ENCODE measurements around the gene ACAA1.

ACAA1 gene

GRCh38 chr3:38119821-38120692, 16.9 kb downstream of the ACAA1 start:
- no peak for FAIRE-seq
- DNase-seq (ENCODE audit: low spot score): no peak

DNA sequence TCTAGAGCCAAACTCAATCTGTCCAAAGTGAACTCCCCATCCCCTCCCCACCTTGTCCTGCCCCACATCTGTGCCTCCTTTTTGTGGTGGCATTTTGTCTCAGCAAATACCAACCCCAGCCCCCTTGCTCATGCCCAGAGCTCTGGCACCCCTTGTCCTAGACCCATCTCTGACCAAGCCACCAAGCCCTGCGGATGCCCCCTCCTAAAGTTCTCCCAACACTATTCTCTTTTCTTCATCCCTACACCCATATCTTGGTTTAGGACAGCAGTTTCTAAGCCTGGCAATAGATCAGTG, 17.7 kb downstream of the ACAA1 start:
- FAIRE-seq: no peak
- DNase-seq (ENCODE audit: low spot score): no peak

- FAIRE-seq (no peak), DNase-seq (ENCODE audit: low spot score) (no peak)
Measured at GRCh38 chr3:38118421-38119247, 18.3 kb downstream of the ACAA1 start.

- FAIRE-seq (no peak), DNase-seq (ENCODE audit: low spot score) (no peak)
Measured at GRCh38 chr3:38117748-38118420, 19.0 kb downstream of the ACAA1 start.

GRCh38 chr3:38117163-38117716, 19.7 kb downstream of the ACAA1 start:
- no peak for DNase-seq (ENCODE audit: low spot score)
- FAIRE-seq: no peak

DNA sequence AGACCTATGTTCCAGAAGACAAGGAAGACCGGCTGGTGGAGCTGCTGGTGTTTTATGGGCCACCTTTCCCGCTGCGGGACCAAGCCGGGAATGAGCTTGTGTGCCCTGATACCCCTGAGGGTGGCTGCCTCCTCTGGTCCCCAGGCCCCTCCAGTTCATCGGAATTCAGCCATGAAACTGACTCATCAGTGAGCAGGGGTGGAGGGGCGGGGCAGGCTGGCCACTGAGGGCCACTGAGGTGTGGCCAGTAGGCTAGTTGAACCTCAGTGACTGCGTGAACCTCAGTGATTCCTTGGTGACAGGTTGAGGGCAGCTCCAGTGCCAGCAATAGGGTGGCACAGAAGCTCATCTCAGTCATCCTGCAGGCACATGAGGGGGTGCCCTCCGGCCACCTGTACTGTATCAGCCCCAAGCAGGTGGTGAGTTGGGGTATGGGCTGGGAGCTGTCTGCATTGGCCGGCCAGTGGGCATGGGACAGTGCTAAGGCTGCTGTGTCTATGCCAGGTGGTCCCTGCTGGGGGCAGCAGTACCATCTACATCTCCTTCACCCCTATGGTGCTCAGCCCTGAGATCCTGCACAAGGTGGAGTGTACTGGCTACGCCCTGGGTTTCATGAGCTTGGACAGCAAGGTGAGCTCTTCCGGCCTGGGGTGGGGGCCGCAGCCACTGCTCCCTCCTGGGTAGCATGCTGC, 20.3 kb downstream of the ACAA1 start:
- no peak for FAIRE-seq
- DNase-seq (ENCODE audit: low spot score): no peak

DNA sequence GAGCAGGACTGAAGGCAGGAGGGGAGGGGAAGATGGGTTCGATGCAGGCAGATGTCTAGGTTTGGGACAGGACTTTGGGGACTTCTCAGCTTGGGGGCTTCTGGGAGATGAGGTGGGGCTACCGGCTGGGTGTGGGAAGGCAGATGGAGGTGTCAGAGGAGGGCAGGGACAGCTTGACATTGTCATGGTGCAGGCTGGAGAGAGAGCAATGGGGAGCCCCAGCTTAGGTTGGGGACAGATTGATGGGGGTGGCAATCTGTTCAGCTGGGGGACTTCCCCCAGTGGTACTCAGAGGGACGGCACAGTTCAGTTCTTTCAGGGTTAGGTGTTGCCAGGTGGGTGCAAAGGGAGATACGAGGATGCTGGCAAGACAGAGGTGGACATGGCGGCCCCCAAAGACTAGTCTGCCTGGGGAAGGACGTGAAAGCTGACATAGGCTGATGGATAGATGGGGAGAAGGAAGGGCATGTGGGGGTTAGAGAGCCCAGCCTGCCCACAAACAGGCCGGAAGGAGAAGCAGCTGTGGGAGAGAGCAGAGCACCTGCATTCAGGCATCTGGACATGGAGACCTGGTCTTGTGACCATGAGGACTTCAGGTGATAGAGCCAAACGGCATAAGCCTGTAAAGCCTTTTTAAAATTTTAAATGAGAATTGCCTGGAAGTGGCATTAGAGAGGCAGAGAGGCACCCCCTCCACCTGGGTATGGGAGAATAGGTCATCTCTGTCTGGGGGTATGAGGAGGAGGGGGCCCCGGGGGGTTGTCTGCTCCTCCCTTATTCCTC, 21.1 kb downstream of the ACAA1 start:
- FAIRE-seq: no peak
- DNase-seq (ENCODE audit: low spot score): no peak

GRCh38 chr3:38114875-38115644, 21.9 kb downstream of the ACAA1 start:
- FAIRE-seq (no peak), DNase-seq (ENCODE audit: low spot score) (no peak)

GRCh38 chr3:38114052-38114874, 22.7 kb downstream of the ACAA1 start:
- FAIRE-seq (no peak), DNase-seq (ENCODE audit: low spot score) (no peak)

DNA sequence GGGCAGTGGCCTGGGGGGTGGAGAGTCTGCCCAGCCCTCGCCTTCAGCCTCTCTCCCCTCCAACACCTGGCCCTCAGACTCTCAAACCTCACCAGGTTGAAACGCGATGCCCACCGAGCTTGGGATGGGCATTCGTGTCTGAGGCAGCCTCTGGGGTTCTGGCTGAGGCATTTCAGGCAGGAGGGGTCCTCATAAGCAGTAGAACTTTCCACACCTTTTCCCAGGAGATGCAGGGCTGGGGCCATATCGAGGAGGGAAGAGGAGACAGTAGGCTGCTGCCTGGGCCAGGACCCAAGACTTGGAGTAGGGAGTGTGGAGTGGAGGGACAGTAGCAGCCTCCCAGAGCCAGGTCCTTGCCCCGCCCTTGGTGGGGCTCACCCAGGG, 24.6 kb downstream of the ACAA1 start:
- DNase-seq (ENCODE audit: low spot score) (no peak), FAIRE-seq (no peak)

DNA sequence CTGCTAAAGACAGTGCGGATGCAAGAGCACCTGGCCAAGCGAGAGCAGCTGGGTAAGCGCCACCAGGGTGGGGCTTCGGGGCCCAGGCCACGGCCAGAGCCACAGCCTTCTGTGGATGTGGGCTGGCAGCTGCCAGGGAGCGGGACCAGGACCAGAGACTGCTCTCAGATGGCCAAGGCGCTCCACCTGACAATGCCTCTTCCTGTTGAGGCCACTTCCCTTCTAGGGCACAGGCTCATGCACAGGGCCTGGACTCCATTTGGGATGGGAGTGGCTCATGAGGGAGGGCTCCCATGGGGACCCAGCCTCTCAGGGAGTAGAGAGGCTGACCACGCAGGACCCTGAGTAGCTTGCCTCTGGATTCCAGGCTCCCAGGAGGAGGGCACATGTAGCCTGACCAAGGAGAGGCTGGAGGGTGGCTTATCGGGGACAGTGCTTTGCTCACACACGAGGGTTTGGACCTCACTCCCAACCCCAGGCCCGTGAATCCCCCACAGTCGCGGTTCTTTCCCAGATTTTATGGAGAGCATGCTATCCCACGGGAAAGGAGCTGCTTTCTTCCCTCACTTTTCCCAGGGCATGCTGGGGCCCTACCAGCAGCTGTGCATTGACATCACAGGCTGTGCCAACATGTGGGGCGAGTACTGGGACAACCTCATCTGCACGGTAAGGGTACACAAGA, 25.1 kb downstream of the ACAA1 start:
- FAIRE-seq (no peak), DNase-seq (ENCODE audit: low spot score) (no peak)

DNA sequence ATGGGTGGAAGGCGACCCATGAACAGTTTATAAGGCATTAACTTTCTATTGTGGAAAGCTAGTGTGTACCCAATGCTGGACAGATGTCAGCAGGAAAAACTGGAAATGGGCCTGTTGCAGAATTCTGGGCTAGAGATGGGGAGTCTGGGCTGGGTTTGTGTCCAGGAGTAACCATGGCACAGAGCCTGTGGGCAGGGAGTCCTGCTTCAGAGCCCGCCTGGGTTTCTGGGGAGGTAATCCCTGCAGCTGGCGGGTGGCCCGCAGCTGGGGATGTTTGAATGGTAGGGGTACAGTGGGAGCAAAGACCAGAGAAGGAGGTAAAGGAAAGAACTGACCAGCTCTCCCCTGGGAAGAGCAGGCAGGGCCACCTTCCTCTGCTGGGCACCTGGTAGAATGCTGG, 25.7 kb downstream of the ACAA1 start:
- FAIRE-seq (no peak), DNase-seq (ENCODE audit: low spot score) (no peak)

- FAIRE-seq: no peak
- DNase-seq (ENCODE audit: low spot score): no peak
Measured at GRCh38 chr3:38110314-38111050, 26.4 kb downstream of the ACAA1 start.

DNA sequence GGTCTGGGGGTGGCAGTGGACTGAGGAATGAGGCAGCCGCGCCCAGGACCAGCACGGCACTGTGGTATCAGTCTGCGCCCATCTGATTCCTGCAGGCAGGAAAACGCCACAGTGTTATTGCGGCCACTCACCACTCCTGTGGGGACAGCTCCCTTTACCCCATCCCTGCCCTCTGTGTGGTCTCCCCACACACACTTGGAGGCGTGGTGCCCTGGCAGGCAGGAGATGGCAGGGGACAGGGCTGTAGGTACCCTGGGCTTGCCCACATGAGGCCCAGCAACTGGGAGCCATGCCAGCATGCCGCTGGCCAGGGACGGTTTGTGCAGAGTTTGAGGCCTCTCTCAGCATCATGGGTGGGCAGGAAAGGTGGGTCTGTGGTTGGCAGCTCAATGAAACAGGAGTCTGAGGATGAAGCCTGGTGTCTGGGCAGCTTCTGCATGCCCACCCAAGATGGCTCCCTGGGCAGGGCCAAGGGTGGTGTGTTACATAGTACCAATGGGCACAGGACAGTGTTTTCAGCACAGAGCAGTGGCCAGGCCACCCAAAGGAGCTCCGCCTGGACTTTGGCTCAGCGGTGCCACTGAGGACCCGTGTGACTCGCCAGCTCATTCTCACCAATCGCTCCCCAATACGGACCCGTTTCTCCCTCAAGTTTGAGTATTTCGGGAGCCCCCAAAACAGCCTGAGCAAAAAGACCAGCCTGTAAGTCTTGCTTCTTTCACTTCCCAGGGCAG, 27.2 kb downstream of the ACAA1 start:
- FAIRE-seq: no peak

GRCh38 chr3:38108649-38109579, 28.0 kb downstream of the ACAA1 start:
- DNase-seq (ENCODE audit: low spot score): no peak
- no peak for FAIRE-seq

More for the DNA sequence above, 27.2 kb downstream of the ACAA1 start:
- no peak for DNase-seq (ENCODE audit: low spot score)
